CD4-positive, alpha-beta memory T cell (primary cell): Measurements from ENCODE around the gene CDH16. TPM values are rescaled to one million over a fixed set of nuclear protein-coding genes. Genes with fewer than 3 reads are reported as not detected.
"Not testable (repeated sequence)": the region's sequence is repeated elsewhere in the genome, so short reads cannot be mapped to it uniquely, and the experiment has no call there.

Experiments used
- CTCF ChIA-PET: fragments of 350-600 bp; sonication (Branson Sonifier 250); formaldehyde crosslinking; loops from one replicate; lab custom pipeline; 2021; ENCODE audit warnings: inconsistent platforms; ENCODE audit not compliant: partially characterized antibody; lab: Charles Lee
- POLR2A ChIA-PET: fragments of 350-600 bp; sonication (Branson Sonifier 250); formaldehyde crosslinking; loops from one replicate; lab custom pipeline; 2021; ENCODE audit not compliant: partially characterized antibody; lab: Charles Lee
- DNase-seq, 5 donors: peaks; one replicate each; pipeline versions ENCODE4 v3.0.0 to v3.0.0-alpha.2; 2020 to 2022; ENCODE audit warnings: mixed read lengths in 1 of 5
- H3K27ac ChIP-seq: one replicate; pipeline ENCODE4 v1.7.0; 2013; ENCODE audit warnings: low read depth, low read length
- H3K27me3 ChIP-seq: 2 replicates; pipeline ENCODE4 v1.7.0; 2013; ENCODE audit warnings: mild to moderate bottlenecking, low read length, moderate library complexity; ENCODE audit not compliant: insufficient read depth
- H3K36me3 ChIP-seq: 2 replicates; pipeline ENCODE4 v1.7.0; 2013; ENCODE audit warnings: mild to moderate bottlenecking, low read length, moderate library complexity; ENCODE audit not compliant: insufficient read depth
- H3K4me1 ChIP-seq: 2 replicates; pipeline ENCODE4 v1.7.0; 2013; ENCODE audit warnings: mild to moderate bottlenecking, low read length, moderate library complexity; ENCODE audit not compliant: insufficient read depth
- H3K4me3 ChIP-seq, 2 donors: one replicate each; pipeline ENCODE4 v1.7.0; 2013; ENCODE audit warnings: low read length in 2 of 2, mild to moderate bottlenecking in 1 of 2
- H3K9me3 ChIP-seq, 2 donors: one replicate each; pipeline ENCODE4 v1.7.0; 2013; ENCODE audit warnings: low read length in 2 of 2, control low read depth in 1 of 2; ENCODE audit not compliant: control insufficient read depth in 1 of 2
- H3K27ac Mint-ChIP-seq, 7 donors: one replicate each; pipeline ENCODE4 v1.8.0; 2020 to 2021; ENCODE audit warnings: mixed read lengths in 7 of 7, mild to moderate bottlenecking in 6 of 7, inconsistent platforms in 3 of 7, moderate library complexity in 3 of 7
- H3K27me3 Mint-ChIP-seq, 2 donors: one replicate each; pipeline ENCODE4 v1.8.0; 2020 to 2021; ENCODE audit warnings: mixed read lengths in 2 of 2
- H3K36me3 Mint-ChIP-seq, 2 donors: one replicate each; pipeline ENCODE4 v1.8.0; 2020 to 2021; ENCODE audit warnings: mixed read lengths in 2 of 2, inconsistent platforms in 1 of 2, mild to moderate bottlenecking in 1 of 2
- H3K4me1 Mint-ChIP-seq, 4 donors: one replicate each; pipeline ENCODE4 v1.8.0; 2020 to 2021; ENCODE audit warnings: mixed read lengths in 4 of 4, mild to moderate bottlenecking in 1 of 4
- H3K4me3 Mint-ChIP-seq, 8 donors: one replicate each; pipeline ENCODE4 v1.8.0; 2020 to 2021; ENCODE audit warnings: mixed read lengths in 8 of 8, mild to moderate bottlenecking in 7 of 8, moderate library complexity in 6 of 8, inconsistent platforms in 3 of 8
- H3K9me3 Mint-ChIP-seq, 8 donors: one replicate each; pipeline ENCODE4 v1.8.0; 2020 to 2021; ENCODE audit warnings: mixed read lengths in 8 of 8, mild to moderate bottlenecking in 5 of 8, inconsistent platforms in 3 of 8, moderate library complexity in 1 of 8
- intact Hi-C: fragments of 100-400 bp; cut with micrococcal nuclease; formaldehyde crosslinking; loops from one replicate; pipeline ENCODE4 v1.15.1; 2023
- polyA plus RNA-seq, 2 donors: library from polyadenylated mRNA; unstranded; fragments of 300-500 nt; fragmentation: Illumina TruSeq; gene quantifications; one replicate each; pipeline ENCODE4 v1.2.3, GENCODE V29; 2021
- total RNA-seq, 2 experiments: library from RNA; stranded (reverse); gene quantifications; one replicate each; pipeline ENCODE4 v1.2.3, GENCODE V29; 2021

CDH16 gene
- total and polyA plus RNA-seq, 4 experiments from 2014 or later, result not detected

- Mint-ChIP-seq H3K36me3 (no peaks in the 10 kb centered on the region), H3K4me3 (peak overlapping the region; percentile 61 to 90 (median 82)), H3K9me3 (no peaks in the 10 kb centered on the region), H3K4me1 (peaks cover 18 to 37% (median 23%) of the 10 kb centered on the region in 4 donors), H3K27ac (peak overlapping the region; percentile 75 to 95 (median 86)), H3K27me3 (no peaks in the 10 kb centered on the region)
- Histone ChIP-seq H3K4me3 (peak overlapping the region in 1 of 2 donors; percentile 52), H3K9me3 (no peaks in the 10 kb centered on the region), H3K27me3 (no peaks in the 10 kb centered on the region), H3K4me1 (peaks cover 22% of the 10 kb centered on the region), H3K27ac (peak overlapping the region; percentile 36), H3K36me3 (no peaks in the 10 kb centered on the region)
- DNase-seq, result peak; percentile 80 to 94 (median 82)
- POLR2A ChIA-PET, result interaction anchor here (0.9 to 1.5 kb wide), 8 partner anchors 10 to 321 kb away, joined by 3 to 15 read pairs (median 3); partner anchors contain the start of genes CKLF, DYNC1LI2 and NAE1
- intact Hi-C loops, result loop anchor here (2.0 kb wide), 4 partner anchors 42 to 320 kb away; partner anchors contain the start of genes CES2, CIAO2B, CKLF and NAE1
- CTCF ChIA-PET, result interaction anchor here (0.6 to 3.7 kb wide), 18 partner anchors 9 to 515 kb away, joined by 3 to 32 read pairs (median 5); partner anchors contain the start of gene NAE1
These were observed 45.6 kb downstream of the CDH16 start for GRCh38 chr16:66872943-66873684.

- H3K36me3 Mint-ChIP-seq, result no peaks in the 10 kb centered on the region
- H3K27me3 Mint-ChIP-seq, result no peaks in the 10 kb centered on the region
- peak overlapping the region; percentile 61 to 90 (median 82) for H3K4me3 Mint-ChIP-seq
- intact Hi-C loops, result loop anchor here (2.0 kb wide), 4 partner anchors 42 to 320 kb away; partner anchors contain the start of genes CES2, CIAO2B, CKLF and NAE1
- peak overlapping the region; percentile 36 for H3K27ac ChIP-seq
- peak overlapping the region in 1 of 2 donors; percentile 52 for H3K4me3 ChIP-seq
- no peak for DNase-seq
- H3K4me1 Mint-ChIP-seq, result peaks cover 19 to 39% (median 23%) of the 10 kb centered on the region in 4 donors
- no peaks in the 10 kb centered on the region for H3K9me3 ChIP-seq
- H3K36me3 ChIP-seq, result no peaks in the 10 kb centered on the region
- no peaks in the 10 kb centered on the region for H3K27me3 ChIP-seq
- peak overlapping the region in 6 of 7 donors; percentile 75 to 95 (median 86) for H3K27ac Mint-ChIP-seq
- POLR2A ChIA-PET, result interaction anchor here (0.9 to 1.5 kb wide), 8 partner anchors 10 to 321 kb away, joined by 3 to 15 read pairs (median 3); partner anchors contain the start of genes CKLF, DYNC1LI2 and NAE1
- CTCF ChIA-PET, result interaction anchor here (0.7 to 3.7 kb wide), 16 partner anchors 9 to 514 kb away, joined by 3 to 32 read pairs (median 6); partner anchors contain the start of gene NAE1
- H3K9me3 Mint-ChIP-seq, result no peaks in the 10 kb centered on the region
- H3K4me1 ChIP-seq, result peaks cover 27% of the 10 kb centered on the region
These were observed 46.1 kb downstream of the CDH16 start for GRCh38 chr16:66872559-66872942.

- POLR2A ChIA-PET, result interaction anchor here (1.1 kb wide), 2 partner anchors 9 to 62 kb away, joined by 3 to 4 read pairs; no protein-coding TSS in a partner anchor
These were observed 46.8 kb downstream of the CDH16 start for GRCh38 chr16:66871840-66872239.

GRCh38 chr16:66871363-66871762 is 47.3 kb downstream of the CDH16 start:
- DNase-seq, intact Hi-C loops, H3K9me3 ChIP-seq, H3K27me3 Mint-ChIP-seq, H3K4me3 ChIP-seq, H3K36me3 Mint-ChIP-seq, H3K36me3 ChIP-seq, H3K27ac ChIP-seq, H3K9me3 Mint-ChIP-seq, H3K27me3 ChIP-seq, POLR2A ChIA-PET: not testable (repeated sequence)
- CTCF ChIA-PET, result interaction anchor here (1.7 to 2.6 kb wide), 4 partner anchors 9 to 47 kb away, joined by 7 to 20 read pairs (median 10); partner anchors contain the start of genes NAE1 and PDP2
- peaks cover 27% of the 10 kb centered on the region for H3K4me1 ChIP-seq
- peak overlapping the region in 3 of 7 donors; percentile 19 to 61 (median 46) for H3K27ac Mint-ChIP-seq
- H3K4me3 Mint-ChIP-seq, result peak overlapping the region in 1 of 8 donors; percentile 34
- peaks cover 19 to 39% (median 23%) of the 10 kb centered on the region in 4 donors for H3K4me1 Mint-ChIP-seq

More at GRCh38 chr16:66871840-66872239, 46.8 kb downstream of the CDH16 start:
- H3K4me1 ChIP-seq, result peaks cover 27% of the 10 kb centered on the region
- no peaks in the 10 kb centered on the region for H3K36me3 ChIP-seq
- peak overlapping the region in 2 of 8 donors; percentile 26 to 39 for H3K4me3 Mint-ChIP-seq
- no peaks in the 10 kb centered on the region for H3K36me3 Mint-ChIP-seq
- no peaks in the 10 kb centered on the region for H3K9me3 ChIP-seq
- H3K27ac ChIP-seq, result no peak overlapping the region
- H3K9me3 Mint-ChIP-seq, result no peaks in the 10 kb centered on the region
- no peak overlapping the region for H3K4me3 ChIP-seq
- CTCF ChIA-PET, result interaction anchor here (1.1 to 3.7 kb wide), 7 partner anchors 9 to 48 kb away, joined by 4 to 32 read pairs (median 11); partner anchors contain the start of genes NAE1 and PDP2
- H3K4me1 Mint-ChIP-seq, result peaks cover 19 to 39% (median 23%) of the 10 kb centered on the region in 4 donors
- intact Hi-C loops, result loop anchor here (2.0 kb wide), 4 partner anchors 41 to 319 kb away; partner anchors contain the start of genes CES2, CIAO2B, CKLF and NAE1
- no peak for DNase-seq
- H3K27me3 Mint-ChIP-seq, result no peaks in the 10 kb centered on the region
- peak overlapping the region in 4 of 7 donors; percentile 18 to 77 (median 50) for H3K27ac Mint-ChIP-seq
- no peaks in the 10 kb centered on the region for H3K27me3 ChIP-seq

GRCh38 chr16:66869424-66869823 is 49.3 kb downstream of the CDH16 start:
- no peaks in the 10 kb centered on the region for H3K9me3 Mint-ChIP-seq

GRCh38 chr16:66863707-66864106 is 55.0 kb downstream of the CDH16 start:
- no peak overlapping the region for H3K4me3 Mint-ChIP-seq
- CTCF ChIA-PET, result interaction anchor here (2.8 kb wide), 1 partner anchor 9 kb away, joined by 11 read pairs; no protein-coding TSS in a partner anchor
- H3K9me3 Mint-ChIP-seq, result no peaks in the 10 kb centered on the region

More at GRCh38 chr16:66869424-66869823, 49.3 kb downstream of the CDH16 start:
- Mint-ChIP-seq H3K27me3 (no peaks in the 10 kb centered on the region), H3K27ac (no peak overlapping the region), H3K36me3 (no peaks in the 10 kb centered on the region), H3K4me3 (no peak overlapping the region), H3K4me1 (peaks cover 17 to 27% (median 20%) of the 10 kb centered on the region in 4 donors)
- no peak for DNase-seq
- no peaks in the 10 kb centered on the region for H3K9me3 ChIP-seq
- intact Hi-C loops, result loop anchor here (5.0 kb wide), 1 partner anchor 512 kb away; no protein-coding TSS in a partner anchor
- ChIA-PET CTCF (interaction anchor here (0.7 to 5.5 kb wide), 8 partner anchors 9 to 463 kb away, joined by 3 to 95 read pairs (median 7); partner anchors contain the start of genes NAE1 and PDP2), POLR2A (interaction anchor here (1.0 kb wide), 1 partner anchor 10 kb away, joined by 4 read pairs; no protein-coding TSS in a partner anchor)
- no peak overlapping the region for H3K27ac ChIP-seq
- no peak overlapping the region for H3K4me3 ChIP-seq
- H3K4me1 ChIP-seq, result peaks cover 19% of the 10 kb centered on the region
- no peaks in the 10 kb centered on the region for H3K27me3 ChIP-seq
- no peaks in the 10 kb centered on the region for H3K36me3 ChIP-seq

More at GRCh38 chr16:66863707-66864106, 55.0 kb downstream of the CDH16 start:
- POLR2A ChIA-PET, result no interaction called here
- Mint-ChIP-seq H3K27me3 (no peaks in the 10 kb centered on the region), H3K27ac (no peak overlapping the region), H3K36me3 (no peaks in the 10 kb centered on the region), H3K4me1 (peaks cover 2 to 7% (median 3%) of the 10 kb centered on the region in 4 donors)
- no peaks in the 10 kb centered on the region for H3K9me3 ChIP-seq
- DNase-seq, result no peak
- no peak overlapping the region for H3K4me3 ChIP-seq
- H3K27me3 ChIP-seq, result no peaks in the 10 kb centered on the region
- H3K4me1 ChIP-seq, result peaks cover 5% of the 10 kb centered on the region
- no peaks in the 10 kb centered on the region for H3K36me3 ChIP-seq
- H3K27ac ChIP-seq, result no peak overlapping the region
- intact Hi-C loops, result no loop called here
